PFSK-1 (cell line): ENCODE results near the gene USP17L28.

Experiments used
- FOXP2 ChIP-seq: optimal IDR thresholded peaks from 2 replicates; pipeline ENCODE3; 2011; ENCODE audit warnings: borderline replicate concordance, control low read depth, inconsistent platforms; ENCODE audit not compliant: insufficient read depth; ENCODE audit errors: extremely low read length, extremely low read depth
- POLR2AphosphoS5 ChIP-seq: IDR thresholded peaks from 2 replicates; pipeline ENCODE4 v1.6.1; 2012; ENCODE audit warnings: low read depth, mild to moderate bottlenecking, control low read depth, low read length, moderate library complexity
- TAF1 ChIP-seq: IDR thresholded peaks from 2 replicates; pipeline ENCODE4 v1.6.1; 2012; ENCODE audit warnings: low read length, control low read depth, borderline replicate concordance; ENCODE audit not compliant: insufficient read depth

DNA sequence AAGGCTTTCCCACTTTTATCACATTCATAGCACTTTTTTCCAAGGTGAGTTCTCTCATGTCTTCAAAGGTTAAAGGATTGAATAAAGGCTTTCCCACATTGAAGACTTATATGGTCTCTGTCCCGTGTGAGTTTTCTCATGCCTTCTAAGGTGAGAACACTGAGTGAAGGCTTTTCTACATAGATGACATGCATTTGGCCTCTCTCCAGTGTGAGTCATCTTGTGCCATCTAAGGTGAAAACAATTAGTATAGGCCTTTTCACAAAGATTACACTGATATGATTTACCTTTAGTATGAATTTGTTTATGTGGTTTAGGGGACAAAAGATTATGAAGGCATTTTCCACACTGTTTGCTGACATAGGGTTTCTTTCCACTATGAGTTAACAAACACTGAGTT is 35.4 kb downstream of the USP17L28 start:
- TF ChIP-seq POLR2AphosphoS5 (no peak), TAF1 (no peak), FOXP2 (no peak)
